Tibial artery (tissue), 4 donors: ENCODE results near the gene PLEKHM1.

Source experiments
- DNase-seq, 2 donors: peaks; one replicate each; pipeline ENCODE4 v3.0.0-alpha.2; 2019
- H3K27ac ChIP-seq, 2 donors: fragments of 200-600 bp; sonication (generic) in 1 of 2; 1 replicate in 1 of 2; 2 replicates in 1 of 2; pipeline ENCODE4 v1.5.1; 2018 to 2019; ENCODE audit warnings: mild to moderate bottlenecking in 1 of 2
- H3K27me3 ChIP-seq, 2 donors: fragments of 200-600 bp; sonication (generic) in 1 of 2; one replicate each; pipeline versions ENCODE4 v1.5.1 to v1.6.0; 2016 to 2019
- H3K36me3 ChIP-seq, 3 donors: fragments of 200-600 bp; sonication (generic) in 2 of 3; one replicate each; pipeline ENCODE4 v1.5.1; 2016 to 2019; ENCODE audit warnings: mild to moderate bottlenecking in 2 of 3
- H3K4me1 ChIP-seq, 4 donors: fragments of 200-600 bp; sonication (generic) in 2 of 4; 1 replicate in 3 of 4; 2 replicates in 1 of 4; pipeline ENCODE4 v1.5.1; 2016 to 2019
- H3K4me3 ChIP-seq, 2 donors: fragments of 200-600 bp; sonication (generic) in 1 of 2; 1 replicate in 1 of 2; 2 replicates in 1 of 2; pipeline ENCODE4 v1.5.1; 2018 to 2019; ENCODE audit warnings: mild to moderate bottlenecking in 2 of 2
- H3K9me3 ChIP-seq, 3 donors: fragments of 200-600 bp; sonication (generic) in 1 of 3; one replicate each; pipeline ENCODE4 v1.5.1; 2016 to 2019
- CTCF ChIP-seq, 2 experiments: fragments of 200-600 bp in 1 of 2; fragments of 450-650 bp in 1 of 2; IDR thresholded peaks; one replicate each; pipeline ENCODE4 v1.5.1; 2017 to 2019; ENCODE audit warnings: antibody characterized with exemption in 2 of 2, mild to moderate bottlenecking in 1 of 2, moderate library complexity in 1 of 2
- intact Hi-C: fragments of 100-400 bp; cut with DNase I; formaldehyde crosslinking; loops from one replicate; pipeline ENCODE4 v1.15.0; 2023; ENCODE audit warnings: low total_unique reads

Gene PLEKHM1

GRCh38 chr17:45408611-45409421, 81.7 kb downstream of the PLEKHM1 start:
- Histone ChIP-seq H3K4me3 (peak overlapping the region in 1 of 2 donors; percentile 29), H3K4me1 (peaks cover 0 to 9% (median 8%) of the 10 kb centered on the region in 4 donors)
- TF ChIP-seq CTCF (IDR thresholded peaks at IDR 0.05) = no peak

GRCh38 chr17:45406107-45406506, 84.4 kb downstream of the PLEKHM1 start:
- no peak for DNase-seq
- Histone ChIP-seq H3K4me1 (peaks cover 0 to 9% (median 8%) of the 10 kb centered on the region in 4 donors), H3K4me3 (no peak overlapping the region), H3K27ac (no peak overlapping the region), H3K27me3 (peaks cover 0 to 8% of the 10 kb centered on the region in 2 donors), H3K9me3 (no peaks in the 10 kb centered on the region), H3K36me3 (peaks cover 0 to 39% (median 29%) of the 10 kb centered on the region in 3 donors)
- no peak for TF ChIP-seq CTCF (IDR thresholded peaks at IDR 0.05)
- intact Hi-C loops = no loop called here

More at GRCh38 chr17:45408611-45409421, 81.7 kb downstream of the PLEKHM1 start:
- DNase-seq = no peak
- intact Hi-C loops = no loop called here
- Histone ChIP-seq H3K9me3 (no peaks in the 10 kb centered on the region), H3K27ac (no peak overlapping the region), H3K27me3 (peaks cover 0 to 8% of the 10 kb centered on the region in 2 donors), H3K36me3 (peaks cover 0 to 12% (median 12%) of the 10 kb centered on the region in 3 donors)

- Histone ChIP-seq H3K4me3 (peak overlapping the region in 1 of 2 donors; percentile 26), H3K36me3 (peaks cover 0 to 46% (median 29%) of the 10 kb centered on the region in 3 donors), H3K9me3 (no peaks in the 10 kb centered on the region), H3K27me3 (peaks cover 0 to 5% of the 10 kb centered on the region in 2 donors), H3K4me1 (peaks cover 0 to 9% (median 8%) of the 10 kb centered on the region in 4 donors), H3K27ac (no peak overlapping the region)
- TF ChIP-seq CTCF (IDR thresholded peaks at IDR 0.05) = no peak
- intact Hi-C loops = no loop called here
- no peak for DNase-seq
Measured at GRCh38 chr17:45405250-45406086, 85.1 kb downstream of the PLEKHM1 start.

- Histone ChIP-seq H3K27me3 (peaks cover 0 to 5% of the 10 kb centered on the region in 2 donors), H3K4me3 (no peak overlapping the region), H3K36me3 (peaks cover 0 to 46% (median 29%) of the 10 kb centered on the region in 3 donors), H3K9me3 (no peaks in the 10 kb centered on the region), H3K4me1 (peaks cover 0 to 9% (median 8%) of the 10 kb centered on the region in 4 donors), H3K27ac (no peak overlapping the region)
- DNase-seq = no peak
- no peak for TF ChIP-seq CTCF (IDR thresholded peaks at IDR 0.05)
- intact Hi-C loops = no loop called here
Measured at GRCh38 chr17:45404870-45405249, 85.7 kb downstream of the PLEKHM1 start.

- Histone ChIP-seq H3K27me3 (peaks cover 0 to 5% of the 10 kb centered on the region in 2 donors), H3K9me3 (no peaks in the 10 kb centered on the region), H3K4me1 (peaks cover 0 to 9% (median 8%) of the 10 kb centered on the region in 4 donors), H3K36me3 (peaks cover 0 to 46% (median 29%) of the 10 kb centered on the region in 3 donors), H3K4me3 (no peak overlapping the region), H3K27ac (no peak overlapping the region)
- no peak for TF ChIP-seq CTCF (IDR thresholded peaks at IDR 0.05)
- intact Hi-C loops = no loop called here
- no peak for DNase-seq
Measured at GRCh38 chr17:45403906-45404490, 86.5 kb downstream of the PLEKHM1 start.
